ENCODE measurements around the gene TOX2. TPM values are rescaled to one million over a fixed set of nuclear protein-coding genes. Genes with fewer than 3 reads are reported as not detected.

TOX2 gene
- total RNA-seq, 1 donor from 2014 or later = 4.7 TPM

DNA sequence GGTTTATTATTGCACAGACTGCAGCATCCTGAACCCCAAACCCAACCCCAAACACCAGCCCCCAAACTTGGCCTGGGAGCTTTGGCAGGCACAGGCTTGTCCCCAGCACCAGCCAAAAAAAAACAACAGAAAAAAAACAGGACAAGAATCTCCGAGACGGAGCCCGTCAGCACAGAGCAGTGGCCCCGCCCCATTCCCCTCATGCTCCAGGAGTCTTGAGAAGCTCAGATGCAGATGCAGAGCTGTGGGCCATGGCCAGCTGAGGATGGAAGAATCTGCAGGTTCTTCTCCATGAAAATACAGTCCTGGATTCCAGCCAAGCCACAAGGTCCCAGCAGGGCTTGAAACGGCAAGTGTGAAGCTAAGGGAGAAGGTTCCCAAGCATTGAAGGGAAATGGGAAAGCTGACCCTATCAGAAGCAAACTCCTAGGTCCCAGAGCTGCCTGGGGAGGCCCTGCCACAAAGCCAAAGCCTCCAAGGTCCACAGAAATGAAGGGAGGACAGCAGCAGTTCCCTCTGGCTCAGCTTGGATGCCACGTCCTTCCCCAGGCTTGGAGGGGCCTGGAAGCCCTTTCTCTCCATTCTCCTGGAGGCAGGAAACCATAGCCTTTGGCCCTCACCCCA, 197.2 kb downstream of the TOX2 start:
- Mint-ChIP-seq H3K4me3 (no peak overlapping the region), H3K4me1 (ENCODE audit: unreplicated experiment) (no peaks in the 10 kb centered on the region), H3K27ac (no peak overlapping the region), H3K27me3 (peaks cover 15% of the 10 kb centered on the region), H3K9me3 (peaks cover 10% of the 10 kb centered on the region), H3K36me3 (no peaks in the 10 kb centered on the region)
- TF ChIP-seq, protein P1, sequence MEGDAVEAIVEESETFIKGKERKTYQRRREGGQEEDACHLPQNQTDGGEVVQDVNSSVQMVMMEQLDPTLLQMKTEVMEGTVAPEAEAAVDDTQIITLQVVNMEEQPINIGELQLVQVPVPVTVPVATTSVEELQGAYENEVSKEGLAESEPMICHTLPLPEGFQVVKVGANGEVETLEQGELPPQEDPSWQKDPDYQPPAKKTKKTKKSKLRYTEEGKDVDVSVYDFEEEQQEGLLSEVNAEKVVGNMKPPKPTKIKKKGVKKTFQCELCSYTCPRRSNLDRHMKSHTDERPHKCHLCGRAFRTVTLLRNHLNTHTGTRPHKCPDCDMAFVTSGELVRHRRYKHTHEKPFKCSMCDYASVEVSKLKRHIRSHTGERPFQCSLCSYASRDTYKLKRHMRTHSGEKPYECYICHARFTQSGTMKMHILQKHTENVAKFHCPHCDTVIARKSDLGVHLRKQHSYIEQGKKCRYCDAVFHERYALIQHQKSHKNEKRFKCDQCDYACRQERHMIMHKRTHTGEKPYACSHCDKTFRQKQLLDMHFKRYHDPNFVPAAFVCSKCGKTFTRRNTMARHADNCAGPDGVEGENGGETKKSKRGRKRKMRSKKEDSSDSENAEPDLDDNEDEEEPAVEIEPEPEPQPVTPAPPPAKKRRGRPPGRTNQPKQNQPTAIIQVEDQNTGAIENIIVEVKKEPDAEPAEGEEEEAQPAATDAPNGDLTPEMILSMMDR (conservative IDR thresholded peaks at IDR 0.05) = no peak
- no peak for DNase-seq (ENCODE audit: extremely low spot score, unreplicated experiment)

DNA sequence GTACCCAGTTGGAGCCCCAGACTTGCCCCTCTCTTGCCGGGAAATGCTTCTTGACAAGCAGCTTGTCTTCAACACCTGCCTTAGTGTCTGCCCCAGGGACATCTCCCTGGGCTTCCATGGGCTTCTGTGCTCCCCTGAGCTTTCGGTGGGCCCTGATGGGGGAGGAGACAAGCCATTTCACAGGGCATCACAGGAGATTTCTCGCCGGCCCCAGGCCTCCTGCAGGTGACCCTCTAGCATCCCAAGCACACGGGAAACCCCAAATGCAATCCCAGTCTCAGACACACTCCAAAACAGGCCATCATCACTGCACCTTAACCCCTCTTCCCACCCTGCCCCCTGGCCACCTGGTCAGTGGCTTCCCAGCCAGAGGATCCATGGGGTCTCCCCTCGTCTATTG, 197.8 kb downstream of the TOX2 start:
- no peak for DNase-seq (ENCODE audit: extremely low spot score, unreplicated experiment)
- TF ChIP-seq, protein P1 (conservative IDR thresholded peaks at IDR 0.05) = no peak
- peaks cover 9% of the 10 kb centered on the region for H3K27me3 Mint-ChIP-seq
- no peaks in the 10 kb centered on the region for H3K4me1 Mint-ChIP-seq (ENCODE audit: unreplicated experiment)
- no peak overlapping the region for H3K27ac Mint-ChIP-seq
- no peak overlapping the region for H3K4me3 Mint-ChIP-seq
- peaks cover 6% of the 10 kb centered on the region for H3K9me3 Mint-ChIP-seq
- H3K36me3 Mint-ChIP-seq = no peaks in the 10 kb centered on the region

GRCh38 chr20:44112889-44113617, 198.4 kb downstream of the TOX2 start:
- Mint-ChIP-seq H3K9me3 (peaks cover under 1% of the 10 kb centered on the region), H3K36me3 (no peaks in the 10 kb centered on the region), H3K27me3 (peaks cover 6% of the 10 kb centered on the region), H3K4me3 (no peak overlapping the region), H3K4me1 (ENCODE audit: unreplicated experiment) (no peaks in the 10 kb centered on the region), H3K27ac (no peak overlapping the region)
- TF ChIP-seq, protein P1 (conservative IDR thresholded peaks at IDR 0.05) = no peak
- no peak for DNase-seq (ENCODE audit: extremely low spot score, unreplicated experiment)

GRCh38 chr20:44113618-44114376, 199.1 kb downstream of the TOX2 start:
- H3K4me3 Mint-ChIP-seq = no peak overlapping the region
- TF ChIP-seq, protein P1 (conservative IDR thresholded peaks at IDR 0.05) = no peak

DNA sequence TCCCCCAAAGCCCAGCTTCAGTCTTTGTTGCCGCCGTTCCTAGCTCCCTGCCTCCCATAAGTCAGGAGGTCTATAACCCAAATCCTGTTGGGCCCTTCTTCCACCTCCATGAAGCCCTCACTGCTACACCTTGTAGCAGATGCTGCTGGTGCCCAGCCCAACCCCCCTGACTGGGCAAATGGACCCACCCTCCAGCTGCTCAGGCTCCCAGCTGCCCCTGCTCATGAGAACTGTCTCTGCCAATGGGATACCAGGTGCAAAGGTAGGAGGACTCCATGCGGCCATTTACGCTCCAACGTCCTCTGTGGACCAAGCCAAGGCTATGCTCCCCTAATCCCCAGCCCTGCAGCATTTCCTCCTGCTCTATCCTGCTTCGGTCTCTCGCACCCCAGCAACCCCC, 200.5 kb downstream of the TOX2 start:
- DNase-seq (ENCODE audit: extremely low spot score, unreplicated experiment) = no peak
- no peaks in the 10 kb centered on the region for H3K4me1 Mint-ChIP-seq (ENCODE audit: unreplicated experiment)
- H3K4me3 Mint-ChIP-seq = no peak overlapping the region
- H3K27ac Mint-ChIP-seq = no peak overlapping the region
- H3K9me3 Mint-ChIP-seq = no peaks in the 10 kb centered on the region
- no peaks in the 10 kb centered on the region for H3K36me3 Mint-ChIP-seq
- H3K27me3 Mint-ChIP-seq = peaks cover 5% of the 10 kb centered on the region
- TF ChIP-seq, protein P1 (conservative IDR thresholded peaks at IDR 0.05) = no peak

More at GRCh38 chr20:44113618-44114376, 199.1 kb downstream of the TOX2 start:
- Mint-ChIP-seq H3K4me1 (ENCODE audit: unreplicated experiment) (no peaks in the 10 kb centered on the region), H3K27me3 (peaks cover 5% of the 10 kb centered on the region), H3K36me3 (no peaks in the 10 kb centered on the region), H3K9me3 (no peaks in the 10 kb centered on the region), H3K27ac (no peak overlapping the region)
- no peak for DNase-seq (ENCODE audit: extremely low spot score, unreplicated experiment)
